SK-N-SH treated with all-trans-retinoic acid at 6 μM for 48 hours (cell line): Measurements from ENCODE around the gene CARD18.

Experiments used
- ATAC-seq: fragments of 200-7000 bp; cut with Tn5 transposase; 3 replicates; pipeline ENCODE4 v1.9.1; 2020; ENCODE audit warnings: mild to moderate bottlenecking, moderate library complexity
- ARNTL ChIP-seq: fragments of 450-650 bp; formaldehyde crosslinking; IDR thresholded peaks from 2 replicates; pipeline ENCODE4 v1.5.0; 2020; ENCODE audit warnings: low read depth, mild to moderate bottlenecking, moderate library complexity, borderline replicate concordance
- CSDC2 ChIP-seq: fragments of 250-450 bp; sonication (Bioruptor Pico); IDR thresholded peaks from 2 replicates; pipeline ENCODE4 v1.5.0; 2020; ENCODE audit warnings: mild to moderate bottlenecking, moderate library complexity
- ESRRG ChIP-seq: fragments of 250-450 bp; sonication (Bioruptor Pico); IDR thresholded peaks from 2 replicates; pipeline ENCODE4 v1.6.1; 2021; ENCODE audit warnings: mild to moderate bottlenecking
- GLIS3 ChIP-seq: fragments of 250-450 bp; sonication (Bioruptor Pico); IDR thresholded peaks from 2 replicates; pipeline ENCODE4 v1.5.0; 2020; ENCODE audit warnings: mild to moderate bottlenecking, moderate library complexity
- ISL1 ChIP-seq: fragments of 250-450 bp; sonication (Bioruptor Pico); IDR thresholded peaks from 2 replicates; pipeline ENCODE4 v2.1.2; 2022; ENCODE audit warnings: mild to moderate bottlenecking, moderate library complexity
- PATZ1 ChIP-seq: fragments of 250-450 bp; sonication (Bioruptor Pico); IDR thresholded peaks from 2 replicates; pipeline ENCODE4 v1.8.0; 2020; ENCODE audit warnings: mild to moderate bottlenecking, moderate library complexity, borderline replicate concordance
- PPARA ChIP-seq: fragments of 250-450 bp; sonication (Bioruptor Pico); IDR thresholded peaks from 2 replicates; pipeline ENCODE4 v1.5.0; 2020; ENCODE audit warnings: mild to moderate bottlenecking, borderline replicate concordance
- RARB ChIP-seq: fragments of 250-450 bp; sonication (Bioruptor Pico); IDR thresholded peaks from 2 replicates; pipeline ENCODE4 v1.8.0; 2021; ENCODE audit warnings: mild to moderate bottlenecking, moderate library complexity
- SNAI2 ChIP-seq: fragments of 250-450 bp; sonication (Bioruptor Pico); IDR thresholded peaks from 2 replicates; pipeline ENCODE4 v1.5.0; 2020; ENCODE audit warnings: mild to moderate bottlenecking, moderate library complexity
- TCF4 ChIP-seq: fragments of 250-450 bp; sonication (Bioruptor Pico); IDR thresholded peaks from 2 replicates; pipeline ENCODE4 v1.8.0; 2021; ENCODE audit warnings: mild to moderate bottlenecking, moderate library complexity, borderline replicate concordance
- TOX ChIP-seq: fragments of 250-450 bp; sonication (Bioruptor Pico); IDR thresholded peaks from 2 replicates; pipeline ENCODE4 v1.8.0; 2021; ENCODE audit warnings: mild to moderate bottlenecking, moderate library complexity, borderline replicate concordance
- ZC3H10 ChIP-seq: fragments of 250-450 bp; sonication (Bioruptor Pico); IDR thresholded peaks from 2 replicates; pipeline ENCODE4 v1.5.1; 2021; ENCODE audit warnings: mild to moderate bottlenecking, moderate library complexity
- ZFP3 ChIP-seq: fragments of 250-450 bp; sonication (Bioruptor Pico); IDR thresholded peaks from 2 replicates; pipeline ENCODE4 v1.5.0; 2020; ENCODE audit warnings: mild to moderate bottlenecking, moderate library complexity
- ZFP30 ChIP-seq: fragments of 450-650 bp; formaldehyde crosslinking; IDR thresholded peaks from 2 replicates; pipeline ENCODE4 v1.5.0; 2022; ENCODE audit warnings: mild to moderate bottlenecking, moderate library complexity
- ZNF70 ChIP-seq: fragments of 450-650 bp; formaldehyde crosslinking; IDR thresholded peaks from 2 replicates; pipeline ENCODE4 v1.5.0; 2020; ENCODE audit warnings: mild to moderate bottlenecking, moderate library complexity
- ZNF8 ChIP-seq: fragments of 450-650 bp; formaldehyde crosslinking; IDR thresholded peaks from 2 replicates; pipeline ENCODE4 v1.5.0; 2020; ENCODE audit warnings: mild to moderate bottlenecking, moderate library complexity
- TF ChIP-seq, protein P1 (sequence below): fragments of 250-450 bp; sonication (Bioruptor Pico); IDR thresholded peaks from 2 replicates; pipeline ENCODE4 v1.8.0; 2021; ENCODE audit warnings: low read depth, mild to moderate bottlenecking, moderate library complexity, borderline replicate concordance
- TF ChIP-seq, protein P2 (sequence below): fragments of 250-450 bp; sonication (Bioruptor Pico); IDR thresholded peaks from 2 replicates; pipeline ENCODE4 v1.5.0; 2020; ENCODE audit warnings: mild to moderate bottlenecking, moderate library complexity
- TF ChIP-seq, protein P3 (sequence below): fragments of 250-450 bp; sonication (Bioruptor Pico); IDR thresholded peaks from 2 replicates; pipeline ENCODE4 v1.5.1; 2021; ENCODE audit warnings: mild to moderate bottlenecking, moderate library complexity
- TF ChIP-seq, protein P4 (sequence below): fragments of 250-450 bp; sonication (Bioruptor Pico); IDR thresholded peaks from 2 replicates; pipeline ENCODE4 v1.5.1; 2020; ENCODE audit warnings: low read depth, mild to moderate bottlenecking, moderate library complexity

The CARD18 gene

GRCh38 chr11:105181100-105181499 lies 41.5 kb upstream of the CARD18 start:
- TF ChIP-seq ZC3H10 (CRISPR knock-in tag) (peak; percentile 82; the same call in 1 of the 2 replicates), TCF4 (no peak), TOX (CRISPR knock-in tag) (0 out of 2 replicates have a peak, but pooled peaks have one; percentile 8), ISL1 (CRISPR knock-in tag) (peak; percentile 84)
- peak; percentile 67 for ATAC-seq

- ATAC-seq, result no peak
- TF ChIP-seq ARNTL (CRISPR knock-in tag) (no peak), SNAI2 (CRISPR knock-in tag) (no peak), GLIS3 (no peak), ZC3H10 (CRISPR knock-in tag) (no peak), ISL1 (CRISPR knock-in tag) (no peak), PATZ1 (CRISPR knock-in tag) (no peak), ESRRG (CRISPR knock-in tag) (no peak), ZNF70 (no peak), ZFP30 (CRISPR knock-in tag) (no peak), TCF4 (no peak), PPARA (CRISPR knock-in tag) (no peak), RARB (CRISPR knock-in tag) (no peak), ZNF8 (CRISPR knock-in tag) (no peak)
- TF ChIP-seq, protein P1, sequence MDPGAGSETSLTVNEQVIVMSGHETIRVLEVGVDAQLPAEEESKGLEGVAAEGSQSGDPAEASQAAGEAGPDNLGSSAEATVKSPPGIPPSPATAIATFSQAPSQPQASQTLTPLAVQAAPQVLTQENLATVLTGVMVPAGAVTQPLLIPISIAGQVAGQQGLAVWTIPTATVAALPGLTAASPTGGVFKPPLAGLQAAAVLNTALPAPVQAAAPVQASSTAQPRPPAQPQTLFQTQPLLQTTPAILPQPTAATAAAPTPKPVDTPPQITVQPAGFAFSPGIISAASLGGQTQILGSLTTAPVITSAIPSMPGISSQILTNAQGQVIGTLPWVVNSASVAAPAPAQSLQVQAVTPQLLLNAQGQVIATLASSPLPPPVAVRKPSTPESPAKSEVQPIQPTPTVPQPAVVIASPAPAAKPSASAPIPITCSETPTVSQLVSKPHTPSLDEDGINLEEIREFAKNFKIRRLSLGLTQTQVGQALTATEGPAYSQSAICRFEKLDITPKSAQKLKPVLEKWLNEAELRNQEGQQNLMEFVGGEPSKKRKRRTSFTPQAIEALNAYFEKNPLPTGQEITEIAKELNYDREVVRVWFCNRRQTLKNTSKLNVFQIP, result no peak
- TF ChIP-seq, protein P2, sequence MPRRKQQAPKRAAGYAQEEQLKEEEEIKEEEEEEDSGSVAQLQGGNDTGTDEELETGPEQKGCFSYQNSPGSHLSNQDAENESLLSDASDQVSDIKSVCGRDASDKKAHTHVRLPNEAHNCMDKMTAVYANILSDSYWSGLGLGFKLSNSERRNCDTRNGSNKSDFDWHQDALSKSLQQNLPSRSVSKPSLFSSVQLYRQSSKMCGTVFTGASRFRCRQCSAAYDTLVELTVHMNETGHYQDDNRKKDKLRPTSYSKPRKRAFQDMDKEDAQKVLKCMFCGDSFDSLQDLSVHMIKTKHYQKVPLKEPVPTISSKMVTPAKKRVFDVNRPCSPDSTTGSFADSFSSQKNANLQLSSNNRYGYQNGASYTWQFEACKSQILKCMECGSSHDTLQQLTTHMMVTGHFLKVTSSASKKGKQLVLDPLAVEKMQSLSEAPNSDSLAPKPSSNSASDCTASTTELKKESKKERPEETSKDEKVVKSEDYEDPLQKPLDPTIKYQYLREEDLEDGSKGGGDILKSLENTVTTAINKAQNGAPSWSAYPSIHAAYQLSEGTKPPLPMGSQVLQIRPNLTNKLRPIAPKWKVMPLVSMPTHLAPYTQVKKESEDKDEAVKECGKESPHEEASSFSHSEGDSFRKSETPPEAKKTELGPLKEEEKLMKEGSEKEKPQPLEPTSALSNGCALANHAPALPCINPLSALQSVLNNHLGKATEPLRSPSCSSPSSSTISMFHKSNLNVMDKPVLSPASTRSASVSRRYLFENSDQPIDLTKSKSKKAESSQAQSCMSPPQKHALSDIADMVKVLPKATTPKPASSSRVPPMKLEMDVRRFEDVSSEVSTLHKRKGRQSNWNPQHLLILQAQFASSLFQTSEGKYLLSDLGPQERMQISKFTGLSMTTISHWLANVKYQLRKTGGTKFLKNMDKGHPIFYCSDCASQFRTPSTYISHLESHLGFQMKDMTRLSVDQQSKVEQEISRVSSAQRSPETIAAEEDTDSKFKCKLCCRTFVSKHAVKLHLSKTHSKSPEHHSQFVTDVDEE (CRISPR knock-in tag), result no peak
- TF ChIP-seq, protein P3, sequence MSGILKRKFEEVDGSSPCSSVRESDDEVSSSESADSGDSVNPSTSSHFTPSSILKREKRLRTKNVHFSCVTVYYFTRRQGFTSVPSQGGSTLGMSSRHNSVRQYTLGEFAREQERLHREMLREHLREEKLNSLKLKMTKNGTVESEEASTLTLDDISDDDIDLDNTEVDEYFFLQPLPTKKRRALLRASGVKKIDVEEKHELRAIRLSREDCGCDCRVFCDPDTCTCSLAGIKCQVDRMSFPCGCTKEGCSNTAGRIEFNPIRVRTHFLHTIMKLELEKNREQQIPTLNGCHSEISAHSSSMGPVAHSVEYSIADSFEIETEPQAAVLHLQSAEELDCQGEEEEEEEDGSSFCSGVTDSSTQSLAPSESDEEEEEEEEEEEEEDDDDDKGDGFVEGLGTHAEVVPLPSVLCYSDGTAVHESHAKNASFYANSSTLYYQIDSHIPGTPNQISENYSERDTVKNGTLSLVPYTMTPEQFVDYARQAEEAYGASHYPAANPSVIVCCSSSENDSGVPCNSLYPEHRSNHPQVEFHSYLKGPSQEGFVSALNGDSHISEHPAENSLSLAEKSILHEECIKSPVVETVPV, result no peak
- TF ChIP-seq, protein P4, sequence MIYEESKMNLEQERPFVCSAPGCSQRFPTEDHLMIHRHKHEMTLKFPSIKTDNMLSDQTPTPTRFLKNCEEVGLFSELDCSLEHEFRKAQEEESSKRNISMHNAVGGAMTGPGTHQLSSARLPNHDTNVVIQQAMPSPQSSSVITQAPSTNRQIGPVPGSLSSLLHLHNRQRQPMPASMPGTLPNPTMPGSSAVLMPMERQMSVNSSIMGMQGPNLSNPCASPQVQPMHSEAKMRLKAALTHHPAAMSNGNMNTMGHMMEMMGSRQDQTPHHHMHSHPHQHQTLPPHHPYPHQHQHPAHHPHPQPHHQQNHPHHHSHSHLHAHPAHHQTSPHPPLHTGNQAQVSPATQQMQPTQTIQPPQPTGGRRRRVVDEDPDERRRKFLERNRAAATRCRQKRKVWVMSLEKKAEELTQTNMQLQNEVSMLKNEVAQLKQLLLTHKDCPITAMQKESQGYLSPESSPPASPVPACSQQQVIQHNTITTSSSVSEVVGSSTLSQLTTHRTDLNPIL (CRISPR knock-in tag), result no peak
These were observed 40.1 kb upstream of the CARD18 start for GRCh38 chr11:105179542-105180278.

DNA sequence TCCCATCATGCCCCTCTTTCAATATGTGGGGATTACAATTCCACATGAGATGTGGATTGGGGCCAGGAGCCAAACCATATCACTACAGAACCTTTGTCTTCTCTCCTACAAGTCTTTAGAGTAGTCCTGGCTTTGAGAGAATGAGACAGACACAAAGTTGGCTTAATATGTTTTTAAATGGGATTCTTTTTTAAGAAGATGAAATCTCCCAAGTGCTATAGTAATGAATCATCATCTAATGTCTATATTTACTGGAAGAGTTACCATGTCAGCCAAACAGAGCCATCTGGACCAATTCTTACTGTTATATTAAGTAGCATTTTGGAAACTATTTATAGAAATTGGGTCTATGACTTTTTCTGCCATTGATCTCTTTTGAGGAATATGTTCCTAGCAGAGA lies 38.1 kb upstream of the CARD18 start:
- TF ChIP-seq CSDC2 (CRISPR knock-in tag), result no peak
- TF ChIP-seq ZFP30 (CRISPR knock-in tag), result no peak
- TF ChIP-seq, protein P1, result no peak
- TF ChIP-seq ZFP3 (CRISPR knock-in tag), result peak; percentile 59; the same call in 1 of the 2 replicates
- TF ChIP-seq ISL1 (CRISPR knock-in tag), result peak; percentile 95
- TF ChIP-seq ZNF8 (CRISPR knock-in tag), result no peak
- no peak for TF ChIP-seq ARNTL (CRISPR knock-in tag)
- peak; percentile 82 for ATAC-seq
